ENCODE data around the gene FSTL5. TPM values are rescaled to one million over a fixed set of nuclear protein-coding genes. Genes with fewer than 3 reads are reported as not detected.

The FSTL5 gene
- total and polyA plus RNA-seq, 2 of the 8 experiments (the other 6 are each of a cell fraction or from before 2014, with no cell fraction given) = 0.09 to 0.32 TPM

- H3K79me1 ChIP-seq (ENCODE audit: low read depth, low read length) = no peaks in the 10 kb centered on the region
- WGBS, 2 experiments (ENCODE audit: extremely low coverage in 1 of 2, insufficient coverage in 1 of 2, insufficient read length in 1 of 2, insufficient replicate concordance in 2 of 2, low coverage in 1 of 2, low lambda C conversion rate in 2 of 2, missing lambda C conversion rate in 1 of 2) = 93% methylated on average over 5 of the region's 5 CpGs; no CpG with 5 or more reads in 1 of the 2 experiments
- no peak overlapping the region for H3K14ac ChIP-seq (ENCODE audit: insufficient read length)
- H4K91ac ChIP-seq (replicated peaks; ENCODE audit: insufficient read length, low read length) = no peak overlapping the region
- no peak overlapping the region for H2AFZ ChIP-seq (ENCODE audit: low read length)
- no peak overlapping the region for H3K23ac ChIP-seq (ENCODE audit: insufficient read length)
- no peak overlapping the region for H2AK5ac ChIP-seq (ENCODE audit: low read depth, low read length)
- H3K23me2 ChIP-seq (ENCODE audit: low read depth, low read length) = no peaks in the 10 kb centered on the region
- no peak overlapping the region for H3K4me3 ChIP-seq (ENCODE audit: extremely low read depth in 1 of 4, insufficient read depth in 2 of 4, low read depth in 3 of 4, low read length in 4 of 4)
- H4K20me1 ChIP-seq (replicated peaks in 1 of 2; ENCODE audit: control insufficient read depth in 1 of 2, insufficient read depth in 2 of 2, low read length in 2 of 2) = no peaks in the 10 kb centered on the region
- H2BK20ac ChIP-seq (ENCODE audit: low read length) = no peak overlapping the region
- H3K4me1 ChIP-seq (replicated peaks in 1 of 4; ENCODE audit: control insufficient read depth in 3 of 4, insufficient read depth in 4 of 4, low read length in 3 of 4) = no peaks in the 10 kb centered on the region
- no peaks in the 10 kb centered on the region for H3K9me3 ChIP-seq (ENCODE audit: insufficient read depth in 2 of 2, low read depth in 1 of 2, low read length in 1 of 2)
- no peaks in the 10 kb centered on the region for H3K79me2 ChIP-seq (ENCODE audit: control insufficient read depth in 1 of 2, insufficient read depth in 2 of 2, low read length in 2 of 2)
- H3K27me3 ChIP-seq (replicated peaks in 1 of 4; ENCODE audit: control insufficient read depth in 3 of 4, extremely low read depth in 1 of 4, insufficient read depth in 3 of 4, low read length in 3 of 4) = peaks cover 0 to 1% (median 0%) of the 10 kb centered on the region in 4 experiments; a peak in 1 of 7 replicates
- H2BK12ac ChIP-seq (ENCODE audit: low read depth, low read length) = no peak overlapping the region
- CTCF ChIA-PET (ENCODE audit: partially characterized antibody) = no interaction called here
- no peak overlapping the region for H4K5ac ChIP-seq (ENCODE audit: insufficient read length, low read depth, low read length)
- H3K4ac ChIP-seq (replicated peaks; ENCODE audit: insufficient read length, low read depth, low read length) = no peak overlapping the region
- H3K9ac ChIP-seq (replicated peaks in 1 of 4; ENCODE audit: extremely low read depth in 1 of 4, low read depth in 3 of 4, low read length in 3 of 4) = no peak overlapping the region
- POLR2A ChIA-PET (ENCODE audit: partially characterized antibody) = no interaction called here
- H2BK5ac ChIP-seq (ENCODE audit: low read depth, low read length) = no peak overlapping the region
- FAIRE-seq = no peak
- no peak overlapping the region for H2BK120ac ChIP-seq (replicated peaks; ENCODE audit: low read depth, low read length)
- H3K18ac ChIP-seq (ENCODE audit: extremely low read depth, low read length) = no peak overlapping the region
- no peak overlapping the region for H3K27ac ChIP-seq (ENCODE audit: low read depth, low read length)
- H3K36me3 ChIP-seq (ENCODE audit: control insufficient read depth in 2 of 4, insufficient read depth in 4 of 4, low read length in 3 of 4) = no peaks in the 10 kb centered on the region
- DNase-seq (ENCODE audit: low read depth in 1 of 2, low spot score in 2 of 2) = no peak
- TF ChIP-seq SP4 (IDR thresholded peaks at IDR 0.05; ENCODE audit: low read length) (no peak), CBX5 (IDR thresholded peaks at IDR 0.05; ENCODE audit: low read depth, low read length) (no peak), POU5F1 (IDR thresholded peaks at IDR 0.05; ENCODE audit: low read depth, low read length) (no peak), RXRA (IDR thresholded peaks at IDR 0.05; ENCODE audit: insufficient read depth, low read depth, low read length) (no peak), POLR2A (IDR thresholded peaks at IDR 0.05; ENCODE audit: control extremely low read depth in 1 of 2, low read depth in 2 of 2, low read length in 2 of 2) (no peak), HDAC2 (IDR thresholded peaks at IDR 0.05; ENCODE audit: borderline replicate concordance in 1 of 2, low read depth in 2 of 2, low read length in 2 of 2) (no peak), TCF12 (IDR thresholded peaks at IDR 0.05; ENCODE audit: low read depth, low read length) (no peak), GTF2F1 (IDR thresholded peaks at IDR 0.05; ENCODE audit: borderline replicate concordance, low read depth, low read length) (no peak), EP300 (IDR thresholded peaks at IDR 0.05; ENCODE audit: borderline replicate concordance in 1 of 2, low read depth in 2 of 2, low read length in 2 of 2) (no peak), CHD1 (IDR thresholded peaks at IDR 0.05; ENCODE audit: low read depth, low read length) (no peak), NRF1 (IDR thresholded peaks at IDR 0.05; ENCODE audit: low read depth, low read length) (no peak), FOSL1 (IDR thresholded peaks at IDR 0.05; ENCODE audit: insufficient read depth, low read depth, low read length) (no peak), JUN (IDR thresholded peaks at IDR 0.05; ENCODE audit: low read depth, low read length) (no peak)
- TF ChIP-seq, protein P1, sequence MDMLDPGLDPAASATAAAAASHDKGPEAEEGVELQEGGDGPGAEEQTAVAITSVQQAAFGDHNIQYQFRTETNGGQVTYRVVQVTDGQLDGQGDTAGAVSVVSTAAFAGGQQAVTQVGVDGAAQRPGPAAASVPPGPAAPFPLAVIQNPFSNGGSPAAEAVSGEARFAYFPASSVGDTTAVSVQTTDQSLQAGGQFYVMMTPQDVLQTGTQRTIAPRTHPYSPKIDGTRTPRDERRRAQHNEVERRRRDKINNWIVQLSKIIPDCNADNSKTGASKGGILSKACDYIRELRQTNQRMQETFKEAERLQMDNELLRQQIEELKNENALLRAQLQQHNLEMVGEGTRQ (IDR thresholded peaks at IDR 0.05; ENCODE audit: low read length) = no peak
- no peak overlapping the region for H2BK15ac ChIP-seq (ENCODE audit: low read length)
- H3K4me2 ChIP-seq (ENCODE audit: insufficient read depth in 1 of 2, low read depth in 2 of 2, low read length in 2 of 2) = no peak overlapping the region
- no peak overlapping the region for H3K56ac ChIP-seq (replicated peaks; ENCODE audit: insufficient read length, low read depth, low read length)
- H4K8ac ChIP-seq (ENCODE audit: extremely low read depth, insufficient read depth, low read length) = no peak overlapping the region
These were observed 616.9 kb downstream of the FSTL5 start for GRCh38 chr4:161546902-161547301.

Measured in H1 (cell line).